NCI-H2196 (cell line): ENCODE data around the gene ARPC4.
"Not testable (repeated sequence)": the region's sequence is repeated elsewhere in the genome, so short reads cannot be mapped to it uniquely, and the experiment has no call there.

ENCODE experiments used
- DNase-seq: peaks from one replicate; lab custom pipeline; 2025; ENCODE audit not compliant: unreplicated experiment; lab: John Stamatoyannopoulos, UW

The ARPC4 gene

DNA sequence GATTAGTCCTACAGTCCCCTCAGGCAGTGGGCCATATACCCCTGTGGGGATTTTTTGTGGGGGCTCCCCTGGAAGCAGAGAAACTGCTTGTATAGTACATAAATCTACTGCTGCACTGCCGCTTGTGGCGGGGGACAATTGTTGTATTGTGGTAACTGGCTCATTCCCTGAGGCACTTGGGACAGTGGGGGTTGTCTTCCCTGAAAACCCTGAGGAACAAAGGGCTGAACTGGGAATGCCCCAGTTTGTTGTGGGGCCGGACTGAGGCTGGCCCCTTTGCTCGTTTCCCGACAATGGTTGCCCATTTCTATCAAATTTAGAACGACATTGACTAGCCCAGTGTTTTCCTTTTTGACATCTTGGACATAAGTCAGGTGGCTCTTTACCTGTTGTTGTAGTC, 58.5 kb downstream of the ARPC4 start:
- not testable (repeated sequence) for DNase-seq

DNA sequence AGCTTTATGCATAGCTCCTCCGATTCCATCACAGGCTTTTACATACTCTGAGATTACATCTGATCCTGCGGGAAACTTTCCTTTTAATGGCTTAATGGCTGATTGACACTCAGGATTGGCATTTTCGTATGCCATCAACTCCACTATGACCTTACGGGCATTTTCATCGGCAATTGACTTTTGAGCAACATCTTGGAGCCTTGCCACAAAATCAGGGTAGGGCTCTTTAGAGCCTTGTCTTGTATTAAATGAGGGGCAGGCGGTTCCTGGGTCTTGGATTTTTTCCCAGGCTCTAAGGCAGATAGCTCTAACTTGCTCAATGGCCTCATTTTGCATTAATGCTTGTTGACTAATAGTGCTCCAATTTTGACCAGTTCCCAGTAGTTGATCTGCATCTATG, 59.0 kb downstream of the ARPC4 start:
- DNase-seq, result not testable (repeated sequence)

DNA sequence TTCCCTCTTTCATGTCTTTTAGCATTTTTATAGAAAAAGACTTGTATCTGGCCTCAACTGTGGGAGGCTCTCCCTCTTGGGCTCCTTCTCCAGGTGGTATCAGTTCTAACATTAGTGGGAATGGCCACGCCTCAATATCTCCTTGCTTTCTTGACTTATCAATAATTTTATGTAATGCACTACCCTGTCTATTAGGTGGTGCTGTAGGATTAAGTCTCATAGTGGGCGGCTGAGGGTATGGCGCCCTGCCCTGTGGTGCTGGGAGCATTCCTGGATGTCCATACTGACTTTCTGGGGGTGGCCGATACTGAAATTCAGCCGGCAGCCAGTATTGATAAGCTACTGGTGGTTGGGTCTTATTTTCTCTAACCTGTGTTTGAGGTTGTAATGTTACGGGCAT, 59.6 kb downstream of the ARPC4 start:
- no peak for DNase-seq

DNA sequence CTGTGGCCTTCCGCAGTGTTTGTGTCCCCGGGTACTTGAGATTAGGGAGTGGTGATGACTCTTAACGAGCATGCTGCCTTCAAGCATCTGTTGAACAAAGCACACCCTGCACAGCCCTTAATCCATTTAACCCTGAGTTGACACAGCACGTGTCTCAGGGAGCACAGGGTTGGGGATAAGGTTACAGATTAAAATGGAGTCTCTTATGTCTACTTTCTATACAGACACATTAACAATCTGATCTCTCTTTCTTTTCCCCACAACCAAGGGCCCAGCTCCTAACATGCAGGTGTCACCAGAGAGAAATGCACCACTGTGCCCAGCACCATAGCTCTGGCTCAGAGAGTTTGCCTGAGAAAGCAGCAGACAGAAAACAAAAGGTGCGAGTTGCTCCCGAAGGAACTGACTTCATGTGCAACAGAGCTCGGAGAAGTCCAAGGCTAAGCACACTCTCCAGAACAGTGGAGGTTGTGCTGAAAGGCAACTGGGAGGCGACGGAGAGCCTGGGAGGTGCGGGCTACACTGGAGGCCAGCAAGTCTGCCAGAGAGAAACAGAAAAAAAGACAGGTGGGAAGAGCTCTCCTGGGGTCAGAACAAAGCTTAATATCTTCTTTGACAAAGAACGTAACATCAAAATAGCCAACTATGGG, 61.5 kb downstream of the ARPC4 start:
- DNase-seq, result not testable (repeated sequence)

DNA sequence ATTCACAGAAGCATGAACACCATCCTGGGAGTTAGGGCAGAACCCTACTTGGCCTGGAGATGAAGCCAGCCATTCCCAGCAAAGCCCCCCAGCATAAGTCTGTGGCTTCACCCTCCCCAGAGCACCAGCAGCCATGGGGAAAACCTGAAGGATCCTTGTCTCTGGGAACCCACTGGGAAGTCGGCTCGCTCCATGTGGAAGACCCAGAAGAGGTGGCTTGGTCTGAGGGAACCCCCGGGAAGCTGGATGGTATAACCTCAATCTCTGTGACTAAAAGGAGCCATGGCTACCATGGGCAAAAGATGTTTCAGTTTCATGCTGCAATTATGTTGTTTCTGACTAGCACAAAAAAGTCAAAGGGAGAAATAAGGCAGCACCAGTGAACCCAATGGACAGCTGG, 62.7 kb downstream of the ARPC4 start:
- no peak for DNase-seq
